Measurements from ENCODE around the gene SPTAN1. TPM values are rescaled to one million over a fixed set of nuclear protein-coding genes. Genes with fewer than 3 reads are reported as not detected.
"Not testable (repeated sequence)": the region's sequence is repeated elsewhere in the genome, so short reads cannot be mapped to it uniquely, and the experiment has no call there.

The SPTAN1 gene
- polyA plus RNA-seq, 4 donors: 98.1 to 243 (median 152) TPM

- FAIRE-seq: no peak
- no peak overlapping the region for H3K4me3 ChIP-seq (ENCODE audit: low read depth in 1 of 3, low read length in 3 of 3)
- no peaks in the 10 kb centered on the region for H3K27me3 ChIP-seq (ENCODE audit: control insufficient read depth in 3 of 3, insufficient read depth in 3 of 3, low read length in 3 of 3)
- no peak for DNase-seq
- H3K27ac ChIP-seq (ENCODE audit: low read depth in 1 of 3, low read length in 2 of 3): no peak overlapping the region
- peaks cover 0 to 58% (median 0%) of the 10 kb centered on the region in 3 donors for H3K36me3 ChIP-seq (ENCODE audit: control insufficient read depth in 3 of 3, insufficient read depth in 2 of 3, low read depth in 1 of 3, low read length in 3 of 3)
- 94 to 95% (median 95%) methylated on average over 18 of the region's 18 CpGs for WGBS, 3 donors
- H3K9me3 ChIP-seq (ENCODE audit: control insufficient read depth in 2 of 2, insufficient read depth in 1 of 2, low read depth in 1 of 2, low read length in 1 of 2): no peaks in the 10 kb centered on the region
- peaks cover 0 to 14% (median 0%) of the 10 kb centered on the region in 3 donors for H3K4me1 ChIP-seq (ENCODE audit: control insufficient read depth in 3 of 3, insufficient read depth in 2 of 3, low read depth in 1 of 3, low read length in 2 of 3)
These were observed 88.2 kb downstream of the SPTAN1 start for GRCh38 chr9:128640603-128641002.

- no peaks in the 10 kb centered on the region for H3K27me3 ChIP-seq (ENCODE audit: control insufficient read depth in 3 of 3, insufficient read depth in 3 of 3, low read length in 3 of 3)
- peaks cover 0 to 42% (median 0%) of the 10 kb centered on the region in 3 donors for H3K36me3 ChIP-seq (ENCODE audit: control insufficient read depth in 3 of 3, insufficient read depth in 2 of 3, low read depth in 1 of 3, low read length in 3 of 3)
- H3K4me3 ChIP-seq (ENCODE audit: low read depth in 1 of 3, low read length in 3 of 3): no peak overlapping the region
- H3K27ac ChIP-seq (ENCODE audit: low read depth in 1 of 3, low read length in 2 of 3): no peak overlapping the region
- no peak for FAIRE-seq
- DNase-seq: no peak
- no peaks in the 10 kb centered on the region for H3K9me3 ChIP-seq (ENCODE audit: control insufficient read depth in 2 of 2, insufficient read depth in 1 of 2, low read depth in 1 of 2, low read length in 1 of 2)
- WGBS, 3 donors: 83 to 90% (median 86%) methylated on average over 12 of the region's 12 CpGs
- no peaks in the 10 kb centered on the region for H3K4me1 ChIP-seq (ENCODE audit: control insufficient read depth in 3 of 3, insufficient read depth in 2 of 3, low read depth in 1 of 3, low read length in 2 of 3)
These were observed 90.4 kb downstream of the SPTAN1 start for GRCh38 chr9:128642675-128643245.

- Histone ChIP-seq H3K36me3 (ENCODE audit: control insufficient read depth in 3 of 3, insufficient read depth in 2 of 3, low read depth in 1 of 3, low read length in 3 of 3) (peaks cover 0 to 44% (median 0%) of the 10 kb centered on the region in 3 donors), H3K27me3 (ENCODE audit: control insufficient read depth in 3 of 3, insufficient read depth in 3 of 3, low read length in 3 of 3) (no peaks in the 10 kb centered on the region), H3K9me3 (ENCODE audit: control insufficient read depth in 2 of 2, insufficient read depth in 1 of 2, low read depth in 1 of 2, low read length in 1 of 2) (no peaks in the 10 kb centered on the region), H3K27ac (ENCODE audit: low read depth in 1 of 3, low read length in 2 of 3) (no peak overlapping the region), H3K4me1 (ENCODE audit: control insufficient read depth in 3 of 3, insufficient read depth in 2 of 3, low read depth in 1 of 3, low read length in 2 of 3) (no peaks in the 10 kb centered on the region), H3K4me3 (ENCODE audit: low read depth in 1 of 3, low read length in 3 of 3) (no peak overlapping the region)
- DNase-seq: no peak
- WGBS, 3 donors: 74 to 85% (median 78%) methylated on average over 12 of the region's 12 CpGs
- no peak for FAIRE-seq
These were observed 91.3 kb downstream of the SPTAN1 start for GRCh38 chr9:128643519-128644300.

- DNase-seq: peak; percentile 38 to 61
- not testable (repeated sequence) for H3K27ac ChIP-seq (ENCODE audit: low read depth in 1 of 3, low read length in 2 of 3); H3K9me3 ChIP-seq (ENCODE audit: control insufficient read depth in 2 of 2, insufficient read depth in 1 of 2, low read depth in 1 of 2, low read length in 1 of 2); H3K27me3 ChIP-seq (ENCODE audit: control insufficient read depth in 3 of 3, insufficient read depth in 3 of 3, low read length in 3 of 3); FAIRE-seq; H3K4me3 ChIP-seq (ENCODE audit: low read depth in 1 of 3, low read length in 3 of 3); H3K4me1 ChIP-seq (ENCODE audit: control insufficient read depth in 3 of 3, insufficient read depth in 2 of 3, low read depth in 1 of 3, low read length in 2 of 3)
- H3K36me3 ChIP-seq (ENCODE audit: control insufficient read depth in 3 of 3, insufficient read depth in 2 of 3, low read depth in 1 of 3, low read length in 3 of 3): peaks cover 0 to 36% (median 0%) of the 10 kb centered on the region in 3 donors
- WGBS, 3 donors: 90 to 97% (median 95%) methylated on average over 9 of the region's 9 CpGs
These were observed 95.8 kb downstream of the SPTAN1 start for GRCh38 chr9:128648206-128648605.

- FAIRE-seq (no peak), DNase-seq (no peak)
- 94 to 98% (median 94%) methylated on average over 5 of the region's 5 CpGs for WGBS, 3 donors
These were observed 99.4 kb downstream of the SPTAN1 start for GRCh38 chr9:128651798-128652197.

GRCh38 chr9:128653908-128654307, 101.5 kb downstream of the SPTAN1 start:
- DNase-seq: no peak
- WGBS, 3 donors: 95 to 97% (median 96%) methylated on average over 8 of the region's 8 CpGs
- H3K36me3 ChIP-seq (ENCODE audit: control insufficient read depth in 3 of 3, insufficient read depth in 2 of 3, low read depth in 1 of 3, low read length in 3 of 3): peaks cover 0 to 18% (median 0%) of the 10 kb centered on the region in 3 donors
- peaks cover 0 to 3% of the 10 kb centered on the region in 2 donors for H3K9me3 ChIP-seq (ENCODE audit: control insufficient read depth in 2 of 2, insufficient read depth in 1 of 2, low read depth in 1 of 2, low read length in 1 of 2)
- no peak for FAIRE-seq
- peaks cover 0 to 4% (median 0%) of the 10 kb centered on the region in 3 donors for H3K4me1 ChIP-seq (ENCODE audit: control insufficient read depth in 3 of 3, insufficient read depth in 2 of 3, low read depth in 1 of 3, low read length in 2 of 3)
- no peak overlapping the region for H3K4me3 ChIP-seq (ENCODE audit: low read depth in 1 of 3, low read length in 3 of 3)
- H3K27ac ChIP-seq (ENCODE audit: low read depth in 1 of 3, low read length in 2 of 3): no peak overlapping the region
- no peaks in the 10 kb centered on the region for H3K27me3 ChIP-seq (ENCODE audit: control insufficient read depth in 3 of 3, insufficient read depth in 3 of 3, low read length in 3 of 3)

More at GRCh38 chr9:128651798-128652197, 99.4 kb downstream of the SPTAN1 start:
- peaks cover 0 to 34% (median 0%) of the 10 kb centered on the region in 3 donors for H3K36me3 ChIP-seq (ENCODE audit: control insufficient read depth in 3 of 3, insufficient read depth in 2 of 3, low read depth in 1 of 3, low read length in 3 of 3)
- H3K9me3 ChIP-seq (ENCODE audit: control insufficient read depth in 2 of 2, insufficient read depth in 1 of 2, low read depth in 1 of 2, low read length in 1 of 2): no peaks in the 10 kb centered on the region
- no peaks in the 10 kb centered on the region for H3K27me3 ChIP-seq (ENCODE audit: control insufficient read depth in 3 of 3, insufficient read depth in 3 of 3, low read length in 3 of 3)
- H3K4me3 ChIP-seq (ENCODE audit: low read depth in 1 of 3, low read length in 3 of 3): no peak overlapping the region
- peaks cover 0 to under 1% (median 0%) of the 10 kb centered on the region in 3 donors for H3K4me1 ChIP-seq (ENCODE audit: control insufficient read depth in 3 of 3, insufficient read depth in 2 of 3, low read depth in 1 of 3, low read length in 2 of 3)
- H3K27ac ChIP-seq (ENCODE audit: low read depth in 1 of 3, low read length in 2 of 3): no peak overlapping the region

GRCh38 chr9:128654481-128654880, 102.1 kb downstream of the SPTAN1 start:
- Histone ChIP-seq H3K27ac (ENCODE audit: low read depth in 1 of 3, low read length in 2 of 3) (no peak overlapping the region), H3K36me3 (ENCODE audit: control insufficient read depth in 3 of 3, insufficient read depth in 2 of 3, low read depth in 1 of 3, low read length in 3 of 3) (peaks cover 0 to 13% (median 0%) of the 10 kb centered on the region in 3 donors), H3K9me3 (ENCODE audit: control insufficient read depth in 2 of 2, insufficient read depth in 1 of 2, low read depth in 1 of 2, low read length in 1 of 2) (peaks cover 0 to 3% of the 10 kb centered on the region in 2 donors), H3K27me3 (ENCODE audit: control insufficient read depth in 3 of 3, insufficient read depth in 3 of 3, low read length in 3 of 3) (no peaks in the 10 kb centered on the region), H3K4me1 (ENCODE audit: control insufficient read depth in 3 of 3, insufficient read depth in 2 of 3, low read depth in 1 of 3, low read length in 2 of 3) (peaks cover 0 to 4% (median 0%) of the 10 kb centered on the region in 3 donors), H3K4me3 (ENCODE audit: low read depth in 1 of 3, low read length in 3 of 3) (no peak overlapping the region)
- DNase-seq (no peak), FAIRE-seq (no peak)
- WGBS, 3 donors: 97 to 100% (median 100%) methylated on average over 1 of the region's 1 CpG

- Histone ChIP-seq H3K27ac (ENCODE audit: low read depth in 1 of 3, low read length in 2 of 3) (peak within 1 kb of the TSS; percentile 97 to 100 (median 98)), H3K9me3 (ENCODE audit: control insufficient read depth in 2 of 2, insufficient read depth in 1 of 2, low read depth in 1 of 2, low read length in 1 of 2) (peaks cover 0 to 3% of the 10 kb centered on the region in 2 donors), H3K36me3 (ENCODE audit: control insufficient read depth in 3 of 3, insufficient read depth in 2 of 3, low read depth in 1 of 3, low read length in 3 of 3) (peaks cover 0 to 9% (median 0%) of the 10 kb centered on the region in 3 donors), H3K27me3 (ENCODE audit: control insufficient read depth in 3 of 3, insufficient read depth in 3 of 3, low read length in 3 of 3) (no peaks in the 10 kb centered on the region), H3K4me3 (ENCODE audit: low read depth in 1 of 3, low read length in 3 of 3) (peak within 1 kb of the TSS; percentile 76 to 86 (median 83)), H3K4me1 (ENCODE audit: control insufficient read depth in 3 of 3, insufficient read depth in 2 of 3, low read depth in 1 of 3, low read length in 2 of 3) (peaks cover 0 to 4% (median 0%) of the 10 kb centered on the region in 3 donors)
- 0 to 1% (median 1%) methylated on average over 58 to 86 of the region's 86 CpGs for WGBS, 3 donors
- DNase-seq (peak; percentile 94 to 99), FAIRE-seq (no peak)
These were observed 104.3 kb downstream of the SPTAN1 start, which contains the start of gene DYNC2I2 for GRCh38 chr9:128656416-128657343. Gene DYNC2I2, minus strand, starts transcription at chr9:128656847. Its CDS starts 121 bp downstream, at chr9:128656726.
